GM19351 (cell line): Measurements from ENCODE around the gene ILF2.

Experiments used
- ATAC-seq: cut with Tn5 transposase; IDR thresholded peaks from one replicate; pipeline ENCODE4 v1.9.1; 2021; ENCODE audit warnings: mild to moderate bottlenecking, moderate library complexity; ENCODE audit not compliant: unreplicated experiment

The ILF2 gene

DNA sequence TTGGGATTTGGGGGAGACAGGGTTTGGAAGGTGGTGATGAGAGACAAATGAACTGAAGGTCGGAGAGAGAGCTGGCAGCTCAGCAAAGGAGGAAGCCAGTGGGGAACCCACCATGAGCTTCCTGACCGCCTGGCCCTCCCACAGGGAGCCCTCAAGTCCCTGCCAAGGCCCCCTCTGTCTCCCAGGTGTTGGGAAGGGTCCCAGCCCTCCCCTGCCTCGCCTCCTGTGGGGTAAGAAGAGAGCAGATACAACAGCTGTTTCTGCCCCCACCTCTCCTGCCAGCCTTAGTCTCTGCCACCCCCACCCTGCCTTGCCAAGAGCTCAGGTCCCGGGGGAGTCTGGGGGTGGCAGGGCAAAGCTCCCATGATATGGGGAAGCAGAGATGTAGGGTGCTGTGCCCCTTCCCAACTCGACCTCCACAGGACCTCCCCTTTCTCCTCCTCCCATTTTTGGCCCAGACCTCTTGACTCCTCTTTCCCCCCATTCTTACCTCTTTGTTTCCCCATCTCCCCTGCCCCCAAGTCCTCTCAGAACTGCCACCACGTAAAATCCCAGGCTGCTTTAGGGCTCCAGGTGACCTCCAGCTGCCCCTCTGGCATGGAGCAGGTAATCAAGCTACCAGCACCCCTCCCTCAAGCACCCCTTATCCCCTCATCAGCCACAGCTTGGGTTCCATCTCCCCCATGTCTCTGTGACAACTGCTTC, 42.0 kb downstream of the ILF2 start:
- no peak for ATAC-seq

DNA sequence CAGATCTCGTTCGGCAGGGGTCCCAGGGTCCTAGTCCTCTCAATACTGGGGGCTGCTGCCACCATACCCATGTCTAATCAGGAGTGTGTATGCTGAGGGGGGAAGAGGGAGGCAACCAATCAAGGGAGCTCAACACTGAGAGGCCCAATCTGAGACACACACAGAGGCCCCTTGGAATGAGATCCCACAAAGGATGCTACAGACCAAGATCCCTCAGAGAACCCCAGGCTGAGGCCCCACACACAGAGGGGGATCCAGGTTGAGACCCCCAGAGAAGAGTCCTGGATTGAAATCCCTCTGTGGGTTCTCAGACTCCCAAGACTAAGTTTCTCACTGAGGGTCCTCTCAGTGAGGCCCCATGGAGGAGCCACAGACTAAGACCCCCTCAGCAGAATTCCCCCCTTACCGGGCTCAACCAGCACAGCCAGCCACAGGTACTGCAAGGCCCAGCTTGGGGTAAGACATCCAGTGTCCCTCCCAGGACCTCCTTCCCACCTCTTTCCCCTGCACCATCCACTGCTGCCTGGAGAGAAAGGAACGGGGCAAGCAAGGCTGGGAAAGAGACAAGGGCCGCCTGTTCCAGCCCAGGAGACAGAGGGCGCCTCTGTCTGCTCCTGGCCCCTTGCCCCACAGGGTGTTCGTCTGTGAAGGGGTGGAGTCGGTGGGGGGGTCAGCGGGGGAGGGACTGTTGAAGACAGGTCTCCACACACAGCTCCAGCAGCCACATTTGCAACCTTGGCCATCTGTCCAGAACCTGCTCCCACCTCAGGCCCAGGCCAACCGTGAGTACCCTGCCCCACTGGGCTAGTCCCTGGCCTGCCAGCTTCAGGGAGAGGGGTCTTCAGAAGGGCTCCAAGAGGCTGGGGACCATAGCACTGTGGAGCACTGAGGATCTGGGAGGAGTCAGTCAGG, 42.8 kb downstream of the ILF2 start, which contains the start of gene S100A1:
Gene S100A1, plus strand, starts transcription at position 720 of the 912 bp plus-strand sequence. CDS start 2,088 bp downstream, outside the sequence.
- no peak for ATAC-seq

GRCh38 chr1:153626904-153627714, 43.7 kb downstream of the ILF2 start, which contains the start of gene S100A13:
Gene S100A13 (minus strand): TSS chr1:153627505. CDS start chr1:153626472, 1,033 bp downstream.
- no peak for ATAC-seq

- ATAC-seq, result no peak
These were observed 44.3 kb downstream of the ILF2 start for GRCh38 chr1:153626477-153626903.

DNA sequence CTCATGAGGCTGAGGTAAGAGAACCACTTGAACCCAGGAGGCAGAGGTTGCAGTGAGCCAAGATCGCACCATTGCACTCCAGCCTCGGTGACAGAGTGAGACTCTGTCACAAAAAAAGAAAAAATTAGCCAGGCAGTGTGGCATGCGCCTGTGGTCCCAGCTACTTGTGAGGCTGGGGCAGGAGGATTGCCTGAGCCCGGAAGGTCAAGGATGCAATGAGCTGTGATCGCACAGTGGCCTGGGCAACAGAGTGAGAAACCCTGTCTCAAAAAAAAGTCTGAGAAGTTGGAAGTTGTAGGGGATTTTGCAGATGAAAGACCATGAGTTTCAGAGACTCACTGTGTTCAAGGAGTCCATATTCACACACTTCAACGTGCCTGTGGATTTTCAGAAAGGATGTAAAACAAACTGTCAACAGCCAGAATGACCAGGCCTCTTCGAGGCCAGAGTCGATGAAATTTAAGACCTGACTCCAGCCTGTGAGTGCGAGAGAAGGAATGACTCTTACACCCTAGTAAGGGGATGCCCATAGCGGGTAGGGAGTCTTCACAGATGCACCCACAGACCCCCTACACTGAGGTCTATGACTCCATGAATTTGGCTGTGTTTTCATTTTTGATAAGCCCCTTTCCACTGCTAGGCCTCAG, 45.7 kb downstream of the ILF2 start:
- no peak for ATAC-seq

DNA sequence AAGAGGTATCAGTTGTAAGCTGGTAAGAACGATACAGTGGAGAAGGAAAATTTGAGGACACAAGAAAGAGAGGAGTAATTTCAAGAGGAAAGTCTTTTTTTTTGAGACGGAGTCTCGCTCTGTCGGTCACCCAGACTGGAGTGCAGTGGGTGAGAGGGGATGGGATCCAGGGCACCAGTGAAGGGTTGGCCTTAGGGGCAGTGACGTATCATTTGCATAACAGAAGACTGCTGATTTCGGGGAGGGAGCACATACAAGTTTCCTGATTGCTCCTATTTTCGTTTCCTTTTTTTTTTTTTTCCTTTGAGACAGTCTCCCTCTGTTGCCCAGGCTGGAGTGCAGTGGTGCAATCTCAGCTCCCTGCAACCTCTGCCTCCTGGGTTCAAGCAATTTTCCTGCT, 47.7 kb downstream of the ILF2 start:
- ATAC-seq, result no peak

DNA sequence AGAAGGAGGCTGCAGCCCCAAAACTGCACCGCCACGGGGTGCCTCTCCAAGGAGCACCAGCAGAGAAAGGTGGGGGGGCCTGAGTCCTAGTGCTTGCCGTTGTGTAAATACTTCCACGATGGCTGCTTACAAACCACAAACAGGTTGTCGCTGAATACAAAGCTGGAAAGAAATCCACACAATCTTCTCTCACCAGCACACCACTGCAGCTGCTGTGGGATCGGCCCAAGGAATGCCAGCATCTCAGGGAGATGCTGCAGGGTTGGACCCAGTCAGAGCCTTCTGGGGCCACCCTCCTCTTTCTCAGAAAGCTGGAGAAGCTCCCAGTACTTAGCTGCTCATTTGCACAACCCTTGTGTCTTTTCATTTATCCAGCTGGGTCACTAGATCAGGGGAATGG, 51.6 kb downstream of the ILF2 start:
- ATAC-seq, result no peak

- peak; percentile 77 for ATAC-seq
These were observed 53.1 kb downstream of the ILF2 start for GRCh38 chr1:153617663-153618062.

DNA sequence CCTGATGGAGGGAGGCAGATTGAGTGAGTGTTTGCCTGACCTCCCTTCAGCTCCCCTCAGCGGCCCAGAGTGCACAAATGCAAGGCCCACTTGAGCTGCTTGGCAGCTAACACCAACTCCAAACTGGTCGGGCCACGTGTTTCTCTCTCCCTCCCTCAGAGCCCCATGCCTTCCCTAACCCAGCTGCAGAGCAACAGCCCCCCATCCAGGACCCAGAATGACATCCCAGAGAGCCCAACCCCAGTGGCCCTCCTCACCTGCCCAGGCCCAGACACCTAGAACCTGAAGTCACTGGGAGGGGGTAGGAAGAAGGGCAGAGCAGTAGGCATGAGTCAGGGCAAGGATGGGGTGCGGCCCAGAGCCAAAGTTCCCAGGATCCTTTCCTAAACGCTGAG, 53.9 kb downstream of the ILF2 start:
- ATAC-seq, result no peak

GRCh38 chr1:153616144-153616916, 54.5 kb downstream of the ILF2 start, which contains the start of gene S100A14:
Gene S100A14 (minus strand): TSS chr1:153616325. CDS start chr1:153615858, 467 bp downstream.
- ATAC-seq, result no peak

GRCh38 chr1:153615406-153615805, 55.4 kb downstream of the ILF2 start:
- ATAC-seq, result no peak

DNA sequence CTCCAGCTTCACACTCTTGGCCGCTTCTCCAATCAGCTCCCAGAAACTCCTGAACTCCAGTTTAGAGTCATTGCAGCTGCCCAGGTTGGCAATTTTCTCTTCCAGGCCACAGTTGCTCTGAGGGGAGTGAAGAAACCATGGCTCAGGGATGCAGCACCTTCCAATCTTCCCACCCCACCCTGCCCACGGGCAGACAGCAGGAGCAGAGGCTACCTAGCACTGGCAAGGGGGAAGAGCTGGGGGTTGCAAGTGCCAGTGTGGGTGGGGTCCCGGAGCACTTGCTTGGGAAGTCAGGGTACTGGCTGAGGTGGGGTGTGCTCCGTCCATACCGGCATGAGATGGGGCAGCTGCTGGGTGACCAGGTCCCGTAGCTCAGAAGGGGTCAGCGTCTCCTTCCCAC, 55.9 kb downstream of the ILF2 start:
- ATAC-seq, result no peak

GRCh38 chr1:153614189-153614900, 56.4 kb downstream of the ILF2 start:
- no peak for ATAC-seq

GRCh38 chr1:153613406-153613805, 57.4 kb downstream of the ILF2 start:
- ATAC-seq, result no peak

DNA sequence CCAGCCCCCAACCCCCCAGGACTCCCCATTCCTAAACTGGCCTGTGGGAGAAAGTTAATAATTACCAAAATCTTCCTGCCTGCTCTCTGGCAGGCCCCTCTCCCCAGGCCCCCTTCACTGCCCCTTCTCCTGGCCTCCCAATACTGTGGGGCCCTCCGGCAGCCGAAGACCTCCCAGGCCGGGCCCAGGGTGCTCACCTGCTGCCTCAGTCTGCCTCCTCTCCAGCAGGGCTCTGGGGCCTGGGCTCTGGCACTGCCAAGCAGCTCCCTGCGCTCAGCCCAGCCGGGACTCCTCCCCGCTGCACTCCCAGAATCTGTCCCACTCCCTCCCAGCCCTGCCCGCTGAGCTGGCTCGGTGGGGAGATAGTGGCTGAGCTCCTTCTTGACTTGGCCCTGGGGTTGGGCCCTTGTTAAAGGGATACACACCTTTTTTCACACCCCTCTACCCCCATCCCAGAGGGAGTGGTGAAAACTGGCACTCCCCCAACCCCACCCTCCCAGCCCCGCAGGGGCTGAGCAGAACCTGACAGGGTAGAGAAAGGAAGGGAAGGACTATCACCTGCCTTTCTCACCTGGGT, 58.0 kb downstream of the ILF2 start, which contains the start of gene S100A16:
Gene S100A16, minus strand, starts transcription at position 383 of the 577 bp plus-strand sequence. CDS start 4,986 bp downstream, outside the sequence.
- ATAC-seq, result no peak

DNA sequence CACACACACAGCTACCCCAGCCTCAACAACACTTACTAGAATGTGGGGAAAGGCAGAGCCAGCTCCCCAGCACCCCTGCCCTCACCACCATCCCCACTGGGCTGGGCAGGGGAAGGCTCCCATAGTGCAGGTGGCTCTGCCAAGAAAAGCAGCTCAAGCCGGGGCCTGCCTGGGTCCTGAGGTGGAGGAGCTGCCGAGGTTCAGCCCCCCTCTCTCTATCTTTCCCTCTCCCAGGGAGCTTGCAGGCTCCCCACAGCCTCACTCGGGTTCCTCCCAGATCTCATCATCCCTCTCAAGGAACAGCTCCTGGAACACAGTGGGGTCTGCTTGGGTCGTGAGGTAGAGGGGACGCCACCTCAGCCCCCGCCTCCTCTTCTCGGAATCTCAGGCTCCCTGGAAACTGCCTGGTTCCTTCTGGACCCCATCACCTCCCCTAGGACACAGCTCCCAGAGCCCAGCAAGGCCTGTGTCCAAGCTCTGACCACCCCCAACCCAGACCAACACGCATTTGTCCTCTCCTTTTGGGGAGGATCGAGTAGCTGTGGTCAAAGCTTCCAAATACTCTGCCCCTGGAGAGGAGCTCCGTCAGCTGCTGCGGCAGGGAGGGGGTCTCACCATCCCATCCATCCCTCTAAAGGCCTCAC, 58.6 kb downstream of the ILF2 start:
- ATAC-seq, result no peak
